Measurements from ENCODE around the gene ACTN3.

DNA sequence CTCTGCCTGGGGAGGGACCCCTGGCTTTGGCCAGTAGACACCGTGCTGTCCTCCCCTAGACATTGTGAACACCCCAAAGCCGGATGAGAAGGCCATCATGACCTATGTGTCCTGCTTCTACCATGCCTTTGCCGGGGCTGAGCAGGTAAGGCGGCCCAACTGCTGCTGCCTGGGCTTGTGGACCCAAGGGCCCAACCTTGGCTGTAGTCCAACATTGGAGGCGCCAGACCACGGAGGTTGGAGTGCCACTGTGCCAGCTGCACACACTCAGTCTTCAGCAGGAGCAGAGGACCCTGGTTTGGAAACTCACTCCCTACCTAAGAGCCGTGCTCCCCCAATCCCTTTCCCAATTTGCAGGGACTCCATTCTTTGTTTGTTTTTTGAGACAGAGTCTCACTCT, 9.4 kb downstream of the ACTN3 start:
- TF ChIP-seq, protein P1, sequence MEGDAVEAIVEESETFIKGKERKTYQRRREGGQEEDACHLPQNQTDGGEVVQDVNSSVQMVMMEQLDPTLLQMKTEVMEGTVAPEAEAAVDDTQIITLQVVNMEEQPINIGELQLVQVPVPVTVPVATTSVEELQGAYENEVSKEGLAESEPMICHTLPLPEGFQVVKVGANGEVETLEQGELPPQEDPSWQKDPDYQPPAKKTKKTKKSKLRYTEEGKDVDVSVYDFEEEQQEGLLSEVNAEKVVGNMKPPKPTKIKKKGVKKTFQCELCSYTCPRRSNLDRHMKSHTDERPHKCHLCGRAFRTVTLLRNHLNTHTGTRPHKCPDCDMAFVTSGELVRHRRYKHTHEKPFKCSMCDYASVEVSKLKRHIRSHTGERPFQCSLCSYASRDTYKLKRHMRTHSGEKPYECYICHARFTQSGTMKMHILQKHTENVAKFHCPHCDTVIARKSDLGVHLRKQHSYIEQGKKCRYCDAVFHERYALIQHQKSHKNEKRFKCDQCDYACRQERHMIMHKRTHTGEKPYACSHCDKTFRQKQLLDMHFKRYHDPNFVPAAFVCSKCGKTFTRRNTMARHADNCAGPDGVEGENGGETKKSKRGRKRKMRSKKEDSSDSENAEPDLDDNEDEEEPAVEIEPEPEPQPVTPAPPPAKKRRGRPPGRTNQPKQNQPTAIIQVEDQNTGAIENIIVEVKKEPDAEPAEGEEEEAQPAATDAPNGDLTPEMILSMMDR (conservative IDR thresholded peaks at IDR 0.05; ENCODE audit: low read length) = no peak
- TF ChIP-seq EZH2phosphoT487 (IDR thresholded peaks at IDR 0.05; ENCODE audit: borderline replicate concordance, low read depth, low read length) = no peak
